HG02852 (cell line): ENCODE measurements around the gene FEZF2.

Experiments
- ATAC-seq: cut with Tn5 transposase; IDR thresholded peaks from one replicate; pipeline ENCODE4 v1.9.1; 2021; ENCODE audit warnings: mild to moderate bottlenecking, moderate library complexity; ENCODE audit not compliant: unreplicated experiment

Gene FEZF2

GRCh38 chr3:62332835-62333244 is 40.5 kb downstream of the FEZF2 start:
- no peak for ATAC-seq

GRCh38 chr3:62332017-62332416 is 41.3 kb downstream of the FEZF2 start:
- ATAC-seq: no peak

GRCh38 chr3:62329971-62330370 is 43.4 kb downstream of the FEZF2 start:
- no peak for ATAC-seq

- ATAC-seq: no peak
Measured at GRCh38 chr3:62325896-62326295, 47.5 kb downstream of the FEZF2 start.

- ATAC-seq: no peak
Measured at GRCh38 chr3:62323241-62323640, 50.1 kb downstream of the FEZF2 start.
